Small intestine (tissue), 7 donors: Measurements from ENCODE around the gene SELENBP1. TPM values are rescaled to one million over a fixed set of nuclear protein-coding genes. Genes with fewer than 3 reads are reported as not detected.
A peak's percentile ranks its signal among the peaks of the same experiment; 100 is the strongest.

Experiments used
- DNase-seq, 2 donors: peaks; one replicate each; pipeline versions ENCODE4 v3.0.0 to v3.0.0-alpha.2; 2013
- FAIRE-seq: peaks from 2 replicates; lab custom pipeline; 2012; peaks lifted over from hg19 to GRCh38; lab: Jason Lieb, UNC
- H3K27ac ChIP-seq, 3 donors: one replicate each; pipeline ENCODE4 v1.5.1; 2013; ENCODE audit warnings: low read length in 2 of 3, mild to moderate bottlenecking in 2 of 3, control low read depth in 1 of 3, inconsistent platforms in 1 of 3, low read depth in 1 of 3, moderate library complexity in 1 of 3
- H3K27me3 ChIP-seq, 3 donors: one replicate each; pipeline ENCODE4 v1.6.1; 2013; ENCODE audit warnings: low read length in 3 of 3, inconsistent platforms in 1 of 3; ENCODE audit not compliant: control insufficient read depth in 3 of 3, insufficient read depth in 3 of 3
- H3K36me3 ChIP-seq, 3 donors: one replicate each; pipeline ENCODE4 v1.6.1; 2013; ENCODE audit warnings: low read length in 3 of 3, inconsistent platforms in 1 of 3, low read depth in 1 of 3, mild to moderate bottlenecking in 1 of 3, moderate library complexity in 1 of 3; ENCODE audit not compliant: control insufficient read depth in 3 of 3, insufficient read depth in 2 of 3
- H3K4me1 ChIP-seq, 3 donors: one replicate each; pipeline ENCODE4 v1.6.1; 2013; ENCODE audit warnings: low read length in 2 of 3, inconsistent platforms in 1 of 3, low read depth in 1 of 3, mild to moderate bottlenecking in 1 of 3, moderate library complexity in 1 of 3; ENCODE audit not compliant: control insufficient read depth in 3 of 3, insufficient read depth in 2 of 3
- H3K4me3 ChIP-seq, 3 donors: one replicate each; pipeline ENCODE4 v1.5.1; 2013; ENCODE audit warnings: low read length in 3 of 3, control low read depth in 1 of 3, inconsistent platforms in 1 of 3, low read depth in 1 of 3, mild to moderate bottlenecking in 1 of 3, moderate library complexity in 1 of 3
- H3K9me3 ChIP-seq, 2 donors: one replicate each; pipeline ENCODE4 v1.6.1; 2013; ENCODE audit warnings: low read depth in 1 of 2, low read length in 1 of 2; ENCODE audit not compliant: control insufficient read depth in 2 of 2, insufficient read depth in 1 of 2
- WGBS, 3 donors: extraction: QIAGEN DNeasy Blood & Tissue Kit; methylation state at CpG; one replicate each; pipeline ENCODE4 v1.1.7; 2013; 5-methylcytosine and 5-hydroxymethylcytosine counted together
- polyA plus RNA-seq, 4 donors: library from polyadenylated mRNA; stranded (reverse) in 3 of 4; unstranded in 1 of 4; fragments of 200-250 nt in 3 of 4; fragments of 120-200 nt in 1 of 4; gene quantifications; one replicate each; pipeline versions ENCODE4 v1.2.1 to v1.2.3, GENCODE V29; 2013
- donor health status: healthy with polysubstance abuse.
- donor health status: control.
- donor health status: control.
- donor health status: Bipolar disorder and iron deficiency.
- donor health status: healthy.

SELENBP1 gene
- polyA plus RNA-seq, 4 donors: 83.7 to 302 (median 132) TPM

- no peak for FAIRE-seq
- DNase-seq: peak in 1 of 2 donors; percentile 35
- 35 to 53% (median 52%) methylated on average over 6 of the region's 6 CpGs for WGBS, 3 donors
- Histone ChIP-seq H3K27me3 (no peaks in the 10 kb centered on the region), H3K27ac (peak overlapping the region; percentile 2 to 30 (median 15)), H3K9me3 (no peaks in the 10 kb centered on the region), H3K4me3 (peak overlapping the region; percentile 1 to 28 (median 16)), H3K4me1 (peaks cover 9 to 35% (median 11%) of the 10 kb centered on the region in 3 donors), H3K36me3 (peaks cover 2 to 44% (median 3%) of the 10 kb centered on the region in 3 donors)
Measured at GRCh38 chr1:151370211-151370911, 2.1 kb downstream of the SELENBP1 start.

- FAIRE-seq (no peak), DNase-seq (no peak)
- peaks cover 3 to 52% (median 8%) of the 10 kb centered on the region in 3 donors for H3K36me3 ChIP-seq
- H3K9me3 ChIP-seq: no peaks in the 10 kb centered on the region
- peaks cover 9 to 35% (median 11%) of the 10 kb centered on the region in 3 donors for H3K4me1 ChIP-seq
- WGBS, 3 donors: 61 to 81% (median 74%) methylated on average over 15 of the region's 15 CpGs
- no peak overlapping the region for H3K4me3 ChIP-seq
- no peak overlapping the region for H3K27ac ChIP-seq
- H3K27me3 ChIP-seq: no peaks in the 10 kb centered on the region
Measured at GRCh38 chr1:151369621-151370048, 2.9 kb downstream of the SELENBP1 start.

- DNase-seq (no peak), FAIRE-seq (no peak)
- Histone ChIP-seq H3K9me3 (no peaks in the 10 kb centered on the region), H3K36me3 (peaks cover 3 to 55% (median 9%) of the 10 kb centered on the region in 3 donors), H3K4me3 (no peak overlapping the region), H3K27ac (no peak overlapping the region), H3K27me3 (no peaks in the 10 kb centered on the region), H3K4me1 (peaks cover 9 to 35% (median 11%) of the 10 kb centered on the region in 3 donors)
- WGBS, 3 donors: 53 to 85% (median 66%) methylated on average over 7 of the region's 7 CpGs
Measured at GRCh38 chr1:151369302-151369610, 3.2 kb downstream of the SELENBP1 start.

DNA sequence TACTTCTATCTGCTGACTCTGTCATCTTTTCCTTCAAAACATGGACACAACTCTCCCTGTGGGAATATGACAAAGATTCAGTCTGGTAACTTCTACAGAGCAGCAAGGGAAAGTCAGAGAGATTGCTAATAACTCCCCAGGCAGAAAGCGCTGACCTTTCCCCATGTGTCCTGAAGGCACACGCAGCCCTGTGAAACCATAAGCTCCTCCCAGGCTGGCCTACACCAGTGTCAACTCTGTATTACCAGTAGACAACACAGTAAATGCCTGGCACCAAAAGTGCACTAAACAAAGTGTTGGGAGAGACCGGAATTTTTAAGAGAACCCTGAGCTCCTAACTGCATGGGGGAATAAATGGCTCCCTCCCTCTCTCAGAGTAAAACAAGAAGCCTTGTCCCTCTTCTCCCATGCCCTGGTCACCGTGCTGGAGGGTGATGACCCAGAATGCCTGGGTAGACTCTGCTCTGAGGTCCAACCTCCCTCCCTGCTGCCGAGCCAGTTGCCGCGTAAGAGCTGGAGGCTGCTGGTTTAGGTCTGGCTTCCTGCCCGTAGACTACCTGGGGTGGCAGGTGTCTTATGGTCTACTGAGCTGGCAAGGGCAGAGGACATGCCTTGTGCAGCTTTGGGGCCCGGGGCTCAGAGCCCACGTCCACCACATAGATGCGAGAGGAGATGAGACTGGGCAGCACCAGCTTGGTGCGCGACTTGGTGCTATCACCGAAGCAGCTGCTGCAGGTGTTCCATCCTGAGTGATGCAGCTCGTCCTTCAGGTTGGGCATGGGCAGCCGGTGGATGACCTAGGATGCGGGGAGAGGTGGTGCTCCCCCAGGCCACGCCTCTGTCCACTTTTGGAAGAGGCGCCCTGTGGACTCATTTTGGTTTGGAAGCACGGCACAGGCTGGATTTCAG is 3.9 kb downstream of the SELENBP1 start:
- H3K9me3 ChIP-seq: peaks cover 0 to under 1% of the 10 kb centered on the region in 2 donors
- peaks cover 3 to 59% (median 9%) of the 10 kb centered on the region in 3 donors for H3K36me3 ChIP-seq
- no peak for FAIRE-seq
- DNase-seq: peak in 1 of 2 donors; percentile 60
- H3K27me3 ChIP-seq: no peaks in the 10 kb centered on the region
- no peak overlapping the region for H3K27ac ChIP-seq
- 31 to 82% (median 54%) methylated on average over 20 of the region's 20 CpGs for WGBS, 3 donors
- peaks cover 9 to 35% (median 11%) of the 10 kb centered on the region in 3 donors for H3K4me1 ChIP-seq
- H3K4me3 ChIP-seq: no peak overlapping the region

GRCh38 chr1:151367658-151368392 is 4.7 kb downstream of the SELENBP1 start:
- no peak for FAIRE-seq
- Histone ChIP-seq H3K9me3 (peaks cover 0 to 8% of the 10 kb centered on the region in 2 donors), H3K36me3 (peaks cover 3 to 64% (median 9%) of the 10 kb centered on the region in 3 donors), H3K27ac (no peak overlapping the region), H3K27me3 (no peaks in the 10 kb centered on the region), H3K4me1 (peaks cover 8 to 35% (median 9%) of the 10 kb centered on the region in 3 donors), H3K4me3 (no peak overlapping the region)
- WGBS, 3 donors: 80 to 84% (median 83%) methylated on average over 8 of the region's 8 CpGs
- no peak for DNase-seq

DNA sequence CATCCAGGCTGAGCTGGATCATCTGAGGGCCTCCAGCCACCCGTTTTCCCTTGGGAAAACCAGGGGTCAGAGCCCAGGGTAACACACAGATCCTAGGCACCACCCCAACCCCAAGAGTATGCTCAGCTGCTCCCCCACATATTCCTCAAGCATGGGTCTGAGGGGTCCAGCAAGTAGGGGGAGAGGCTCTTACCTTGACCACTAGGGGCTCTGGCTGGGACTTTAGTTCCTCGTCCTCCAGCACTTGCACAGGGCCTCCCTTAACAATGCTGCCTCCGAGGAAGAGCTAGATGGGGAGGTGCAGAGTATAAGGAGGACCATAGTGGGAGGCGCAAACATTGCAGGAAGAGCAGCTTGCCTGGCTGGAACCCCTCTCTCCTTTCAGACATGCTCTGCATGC is 7.5 kb downstream of the SELENBP1 start:
- H3K27me3 ChIP-seq: no peaks in the 10 kb centered on the region
- H3K27ac ChIP-seq: no peak overlapping the region
- no peak for DNase-seq
- H3K4me3 ChIP-seq: no peak overlapping the region
- peaks cover 3 to 66% (median 9%) of the 10 kb centered on the region in 3 donors for H3K36me3 ChIP-seq
- peaks cover under 1 to 10% (median 3%) of the 10 kb centered on the region in 3 donors for H3K4me1 ChIP-seq
- H3K9me3 ChIP-seq: peaks cover 0 to 16% of the 10 kb centered on the region in 2 donors
- WGBS, 3 donors: 93 to 97% (median 93%) methylated on average over 4 of the region's 4 CpGs
- FAIRE-seq: no peak

DNA sequence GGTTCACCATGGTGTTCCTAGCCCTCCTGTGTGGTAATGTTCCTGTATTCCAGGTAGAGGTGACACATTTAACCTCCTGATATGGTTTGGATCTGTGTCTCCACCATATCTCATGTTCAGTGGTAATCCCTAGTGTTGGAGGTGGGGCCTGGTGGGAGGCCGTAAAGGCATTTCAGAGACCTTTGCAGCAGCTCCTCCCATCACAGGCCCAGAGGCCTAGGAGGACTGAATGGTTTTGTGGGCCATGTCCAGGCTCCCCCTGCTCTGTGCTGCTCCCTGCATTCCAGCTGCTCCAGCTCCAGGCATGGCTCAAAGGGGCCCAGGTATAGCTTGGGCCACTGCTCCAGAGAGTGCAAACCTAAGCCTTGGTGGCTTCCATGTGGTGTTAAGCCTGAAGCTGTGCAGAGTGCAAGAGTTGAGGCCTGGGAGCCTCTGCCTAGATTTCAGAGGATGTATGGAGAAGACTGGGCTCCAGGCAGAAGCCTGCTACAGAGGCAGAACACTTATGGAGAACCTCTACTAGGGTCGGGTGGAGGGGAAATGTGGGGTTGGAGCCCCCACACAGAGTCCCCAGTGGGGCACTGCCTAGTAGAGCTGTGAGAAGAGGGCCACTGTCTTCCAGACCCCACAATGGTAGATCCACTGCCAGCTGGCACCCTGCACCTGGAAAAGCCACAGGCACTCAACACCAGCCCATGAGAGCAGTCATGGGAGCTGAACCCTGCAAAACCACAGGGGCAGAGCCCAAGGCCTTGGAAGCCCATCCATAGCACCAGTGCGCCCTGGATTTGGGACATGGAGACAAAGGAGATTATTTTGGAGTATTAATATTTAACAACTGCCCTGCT is 10.0 kb downstream of the SELENBP1 start:
- Histone ChIP-seq H3K4me3 (no peak overlapping the region), H3K27me3 (no peaks in the 10 kb centered on the region), H3K9me3 (peaks cover 0 to 16% of the 10 kb centered on the region in 2 donors), H3K36me3 (peaks cover 0 to 48% (median 9%) of the 10 kb centered on the region in 3 donors), H3K27ac (no peak overlapping the region), H3K4me1 (no peaks in the 10 kb centered on the region)
- FAIRE-seq: no peak
- WGBS, 3 donors: 95 to 98% (median 96%) methylated on average over 3 of the region's 3 CpGs
- no peak for DNase-seq
